ENCODE results near the gene KAT5. TPM values are rescaled to one million over a fixed set of nuclear protein-coding genes. Genes with fewer than 3 reads are reported as not detected.
"Not testable (repeated sequence)": the region's sequence is repeated elsewhere in the genome, so short reads cannot be mapped to it uniquely, and the experiment has no call there.

The KAT5 gene
- 35.5 and 37.7 TPM in 2 replicates for total RNA-seq

DNA sequence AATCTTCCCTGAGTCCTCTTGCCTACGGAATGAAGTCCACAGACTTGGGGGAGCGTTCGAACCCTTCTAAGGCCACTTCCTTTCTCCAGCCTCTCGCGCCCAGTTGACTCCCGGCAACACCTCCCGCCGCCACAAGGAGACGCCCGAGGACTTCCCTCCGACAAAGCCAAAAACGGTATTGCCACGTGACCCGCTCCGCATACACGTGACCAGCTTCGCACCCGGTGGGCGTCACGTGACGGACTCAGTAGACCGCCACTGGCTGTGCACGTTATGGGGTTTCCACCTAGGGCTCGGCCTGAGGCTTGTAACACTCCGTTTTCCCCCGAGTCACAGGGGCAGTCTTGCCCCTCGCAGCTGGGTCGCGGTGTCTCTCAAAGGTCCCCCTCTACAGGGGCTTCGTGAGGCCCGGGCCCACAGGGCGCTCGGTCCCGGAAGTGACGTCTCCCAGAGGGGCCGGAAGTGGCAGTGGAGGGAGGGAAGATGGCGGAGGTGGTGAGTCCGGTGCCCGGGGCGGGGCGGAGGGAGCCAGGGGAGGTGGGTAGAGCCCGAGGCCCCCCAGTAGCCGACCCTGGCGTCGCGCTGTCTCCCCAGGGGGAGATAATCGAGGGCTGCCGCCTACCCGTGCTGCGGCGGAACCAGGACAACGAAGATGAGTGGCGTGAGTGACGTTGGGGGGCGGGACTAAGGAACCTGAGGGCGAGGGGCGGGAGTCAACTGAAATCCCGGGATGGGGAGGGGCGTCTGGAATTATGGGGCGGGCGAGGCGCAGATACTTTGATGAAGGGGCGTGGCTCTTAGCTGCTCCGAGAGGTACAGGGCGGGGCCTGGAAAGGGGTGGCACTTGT is at the start of gene KAT5:
Gene KAT5, plus strand, starts transcription at position 468 of the 848 bp plus-strand sequence. Its CDS starts 16 bp downstream, at position 484.
- DNase-seq (ENCODE audit: low read depth, low spot score), result peak; percentile 95

DNA sequence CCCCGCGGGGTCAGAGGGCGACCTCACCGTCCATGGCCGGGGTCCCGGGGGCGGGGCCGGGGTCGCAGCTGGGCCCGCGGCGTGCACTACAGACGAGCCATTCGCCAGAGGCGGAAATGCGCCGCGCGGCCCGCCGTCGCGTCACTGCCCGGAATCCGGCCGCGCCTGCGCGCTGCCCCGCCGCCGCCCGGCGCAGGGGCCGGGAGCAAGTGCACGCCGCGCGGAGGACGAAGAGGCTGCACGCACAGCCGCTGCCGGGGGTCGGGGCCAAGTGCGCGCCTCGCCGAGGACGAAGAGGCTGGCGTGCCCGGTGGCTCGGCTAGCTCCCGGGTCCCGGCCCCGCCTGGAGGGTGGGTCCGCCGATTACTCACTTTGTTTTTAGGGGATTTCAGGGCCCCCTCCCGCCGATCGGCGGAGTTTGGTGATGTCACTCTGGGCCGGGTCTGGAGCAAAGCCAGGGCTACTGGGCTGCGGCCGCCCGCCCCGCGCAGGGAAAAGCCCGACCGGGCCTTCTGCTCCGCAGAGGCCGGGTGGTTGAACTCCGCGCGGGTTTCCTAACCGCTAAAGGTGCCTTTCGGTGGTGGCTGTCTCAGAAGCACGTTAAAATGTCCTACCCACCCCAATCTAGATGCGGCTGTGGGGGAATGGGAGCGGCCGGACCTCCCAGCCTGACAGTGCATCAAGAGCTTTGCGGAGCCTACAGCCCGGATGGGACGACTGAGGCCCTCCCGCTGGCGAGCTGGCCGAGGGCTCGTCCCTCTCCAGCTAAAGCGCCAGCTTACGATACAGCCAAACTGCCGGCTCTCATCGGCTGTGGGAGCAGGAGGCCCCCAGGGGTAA is 49.0 kb upstream of the KAT5 start, which contains the start of gene RELA:
Gene RELA, minus strand, starts transcription at position 118 of the 840 bp plus-strand sequence. Its CDS starts 84 bp downstream, at position 34.
- DNase-seq (ENCODE audit: low read depth, low spot score), result peak; percentile 71

DNA sequence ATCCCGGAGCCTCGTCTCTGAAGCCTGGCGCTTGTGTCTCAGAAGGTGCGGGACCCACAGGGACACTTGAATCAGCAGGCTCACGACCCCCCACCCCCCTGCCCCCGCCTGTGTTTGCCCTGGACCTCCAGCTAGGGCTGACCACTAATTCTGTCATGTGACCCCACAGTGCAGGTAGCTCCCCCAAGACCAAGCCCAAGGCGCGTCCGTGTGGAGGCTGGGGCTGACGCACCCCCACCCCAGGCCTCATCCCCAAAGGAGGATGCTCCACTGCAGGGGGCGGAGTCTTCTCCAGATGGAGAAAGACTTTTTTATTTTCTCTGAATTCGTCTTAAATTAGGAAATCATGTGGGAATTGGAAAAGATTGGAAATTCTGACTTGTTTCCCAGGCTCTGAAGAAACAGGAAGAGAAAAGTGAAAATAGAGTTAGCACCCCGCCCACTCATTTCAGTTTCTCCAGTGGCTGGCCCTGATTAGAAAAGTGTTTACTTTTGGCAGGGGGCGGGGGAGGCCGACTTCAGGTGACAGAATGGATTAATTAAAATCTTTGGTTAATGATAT is 48.3 kb upstream of the KAT5 start:
- DNase-seq (ENCODE audit: low read depth, low spot score), result no peak

DNA sequence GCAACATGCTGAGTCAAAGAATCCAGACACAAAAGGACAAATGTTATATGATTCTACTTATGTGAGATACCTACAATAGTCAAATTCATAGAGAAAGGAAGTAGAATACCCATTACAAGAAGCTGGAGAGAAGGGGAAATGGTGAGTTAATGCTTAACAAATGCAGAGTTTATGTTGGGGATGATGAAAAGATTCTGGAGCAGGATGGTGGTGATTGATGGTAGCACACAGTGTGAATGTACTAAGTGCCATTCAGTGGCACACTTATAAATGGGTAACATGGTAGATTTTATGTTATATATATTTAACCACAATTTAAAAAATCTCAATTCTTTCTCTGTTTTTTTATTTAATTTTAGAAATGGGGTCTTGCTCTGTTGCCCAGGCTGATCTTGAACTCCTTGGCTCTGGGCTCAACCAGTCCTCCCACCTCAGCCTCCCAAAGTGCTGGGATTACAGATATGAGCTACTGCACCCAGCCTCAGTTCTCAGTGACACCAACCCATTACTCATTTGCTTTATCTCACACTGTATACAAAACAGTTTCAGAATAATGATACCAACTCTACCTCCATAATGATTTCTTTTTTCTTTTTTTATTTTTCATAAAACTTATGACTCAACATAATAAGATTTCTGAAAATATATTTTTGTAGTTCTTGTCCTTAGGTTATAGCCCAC is 39.7 kb upstream of the KAT5 start:
- no peak for DNase-seq (ENCODE audit: low read depth, low spot score)

DNA sequence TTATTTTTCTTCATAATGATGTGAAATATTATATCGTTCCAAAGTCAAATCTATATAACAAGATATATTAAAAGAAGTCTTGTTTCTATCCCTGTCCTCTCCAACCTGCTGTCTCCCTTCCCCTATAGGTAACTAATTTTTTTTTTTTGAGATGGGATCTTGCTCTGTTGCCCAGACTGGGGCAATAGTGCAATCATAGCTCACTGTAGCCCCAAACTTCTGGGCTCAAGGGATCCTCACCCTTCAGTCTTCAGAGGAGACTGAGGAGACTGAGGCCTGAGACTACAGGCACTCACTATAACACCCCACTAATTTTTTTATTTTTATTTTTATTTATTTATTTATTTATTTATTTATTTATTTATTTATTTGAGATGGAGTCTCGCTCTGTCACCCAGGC is 39.1 kb upstream of the KAT5 start:
- no peak for DNase-seq (ENCODE audit: low read depth, low spot score)

DNA sequence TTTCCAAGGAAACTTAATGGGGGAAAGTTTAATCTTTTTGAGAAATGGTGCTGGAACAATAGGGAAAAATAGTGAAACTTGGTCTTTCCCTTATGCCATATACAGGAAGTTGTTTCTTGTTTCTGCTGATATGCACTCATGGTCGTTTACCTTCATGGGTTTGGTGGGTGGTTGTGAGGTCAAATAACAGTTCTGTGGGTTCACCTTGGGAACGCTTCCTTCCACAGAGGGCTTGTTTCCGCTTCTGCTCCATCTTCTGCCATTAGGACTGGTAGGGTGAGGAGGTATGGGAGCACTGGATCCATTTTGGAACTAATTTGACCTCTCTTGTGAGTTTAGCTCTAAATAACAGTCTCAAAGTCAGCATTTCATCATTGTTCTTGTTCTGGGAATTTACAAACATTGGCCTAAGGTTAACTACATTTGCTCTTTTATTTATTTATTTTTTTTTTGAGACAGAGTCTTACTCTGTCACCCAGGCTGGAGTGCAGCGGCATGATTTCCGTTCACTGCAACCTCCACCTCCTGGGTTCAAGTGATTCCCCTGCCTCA is 31.8 kb upstream of the KAT5 start:
- DNase-seq (ENCODE audit: low read depth, low spot score), result no peak

DNA sequence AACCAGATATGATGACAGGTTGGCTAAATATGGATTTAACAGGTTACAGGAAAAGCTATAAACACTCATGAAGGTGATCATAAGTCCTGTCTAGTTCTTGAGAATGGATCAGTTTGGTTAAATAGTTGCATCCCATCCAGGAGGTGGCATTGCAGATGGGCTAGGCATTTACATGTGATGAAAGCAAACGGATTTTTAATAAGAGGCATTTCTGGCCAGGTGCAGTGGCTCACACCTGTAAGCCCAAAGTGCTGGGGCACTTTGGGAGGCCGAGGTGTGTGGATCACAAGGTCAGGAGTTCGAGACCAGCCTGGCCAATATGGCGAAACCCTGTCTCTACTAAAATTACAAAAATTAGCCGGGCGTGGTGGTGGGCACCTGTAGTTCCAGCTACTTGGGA is 28.6 kb upstream of the KAT5 start:
- not testable (repeated sequence) for DNase-seq (ENCODE audit: low read depth, low spot score)

DNA sequence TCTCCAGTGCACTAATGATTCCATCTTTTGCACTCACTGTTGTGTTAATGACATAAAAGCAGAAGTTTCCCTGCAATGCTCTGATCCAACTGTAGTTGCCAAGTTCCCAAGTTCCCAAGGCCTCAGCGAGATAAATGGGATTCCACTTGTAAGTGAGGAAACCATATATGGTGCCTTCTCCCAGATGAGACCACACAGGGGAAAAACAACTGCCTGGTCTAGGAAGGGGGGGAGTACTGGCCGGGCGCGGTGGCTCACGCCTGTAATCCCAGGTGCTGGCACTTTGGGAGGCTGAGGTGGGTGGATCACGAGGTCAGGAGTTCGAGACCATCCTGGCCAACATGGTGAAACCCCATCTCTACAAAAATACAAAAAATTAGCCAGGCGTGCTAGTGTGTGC is 26.1 kb upstream of the KAT5 start:
- no peak for DNase-seq (ENCODE audit: low read depth, low spot score)

DNA sequence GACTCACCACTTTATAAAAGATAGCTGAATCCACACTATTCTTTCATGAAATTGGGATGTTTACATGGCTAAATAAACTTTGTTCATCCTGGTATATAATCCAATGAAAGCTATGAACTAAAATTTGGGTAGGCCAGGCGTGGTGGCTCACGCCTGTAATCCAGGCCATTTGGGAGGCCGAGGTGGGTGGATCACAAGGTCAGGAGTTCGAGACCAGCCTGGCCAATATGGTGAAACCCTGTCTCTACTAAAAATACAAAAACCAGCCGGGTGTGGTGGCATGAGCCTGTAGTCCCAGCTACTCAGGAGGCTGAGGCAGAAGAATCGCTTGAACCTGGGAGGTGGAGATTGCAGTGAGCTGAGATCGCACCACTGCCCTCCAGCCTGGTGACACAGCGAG is 20.2 kb upstream of the KAT5 start:
- DNase-seq (ENCODE audit: low read depth, low spot score), result not testable (repeated sequence)

DNA sequence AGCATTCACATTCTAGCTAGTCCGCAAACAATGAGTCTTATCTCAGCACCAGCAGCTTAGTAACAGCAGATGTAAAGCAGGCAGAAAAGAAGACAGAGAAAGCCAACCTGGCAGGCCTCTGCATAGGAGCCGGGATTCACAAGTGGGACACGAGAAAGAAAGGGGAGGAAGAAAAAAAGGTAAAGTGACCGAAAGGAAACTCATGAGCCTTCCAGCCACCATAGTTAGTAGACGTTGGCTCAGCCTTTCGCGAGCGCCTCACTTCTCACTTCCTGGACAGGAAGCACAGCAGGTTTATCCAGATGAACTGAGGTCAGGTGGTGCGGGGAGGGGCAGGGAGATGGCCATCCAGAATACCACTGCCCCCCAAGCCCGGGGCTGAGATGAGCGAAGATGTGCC is 19.7 kb upstream of the KAT5 start:
- DNase-seq (ENCODE audit: low read depth, low spot score), result no peak

DNA sequence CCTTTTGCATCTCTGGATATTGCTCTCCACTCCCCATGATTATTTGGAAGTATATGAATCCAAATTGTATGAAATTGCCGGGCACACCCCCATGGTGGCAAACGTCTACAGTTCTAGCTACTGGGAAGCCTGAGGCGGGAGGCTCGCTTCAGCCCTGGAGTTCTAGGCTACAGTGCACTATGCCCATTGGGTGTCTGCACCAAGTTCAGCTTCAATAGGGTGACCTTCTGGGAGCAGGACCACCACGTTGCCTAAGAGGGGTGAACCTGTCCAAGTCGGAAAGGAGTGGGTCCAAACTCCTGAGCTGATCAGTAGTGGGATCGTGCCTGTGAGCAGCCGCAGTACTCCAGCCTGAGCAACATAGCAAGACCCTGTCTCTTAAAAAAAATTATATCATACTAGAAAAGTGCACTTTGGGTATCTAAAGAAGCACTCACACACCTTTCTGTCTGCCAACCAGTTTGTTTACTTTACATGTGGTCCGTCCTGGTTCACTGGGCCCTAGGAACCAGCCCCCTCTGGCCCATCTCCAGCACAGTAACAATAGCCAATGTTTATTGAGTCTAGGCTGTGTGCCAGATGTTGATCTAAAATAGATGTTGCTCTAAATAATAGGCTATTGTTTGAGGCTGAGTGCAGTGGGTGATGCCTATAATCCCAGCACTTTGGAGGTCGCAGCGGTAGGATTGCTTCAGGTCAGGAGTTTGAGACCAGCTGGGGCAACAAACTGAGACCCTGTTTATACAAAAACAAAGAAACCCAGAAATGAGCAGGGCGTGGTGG is 16.4 kb upstream of the KAT5 start:
- peak; percentile 67 for DNase-seq (ENCODE audit: low read depth, low spot score)

DNA sequence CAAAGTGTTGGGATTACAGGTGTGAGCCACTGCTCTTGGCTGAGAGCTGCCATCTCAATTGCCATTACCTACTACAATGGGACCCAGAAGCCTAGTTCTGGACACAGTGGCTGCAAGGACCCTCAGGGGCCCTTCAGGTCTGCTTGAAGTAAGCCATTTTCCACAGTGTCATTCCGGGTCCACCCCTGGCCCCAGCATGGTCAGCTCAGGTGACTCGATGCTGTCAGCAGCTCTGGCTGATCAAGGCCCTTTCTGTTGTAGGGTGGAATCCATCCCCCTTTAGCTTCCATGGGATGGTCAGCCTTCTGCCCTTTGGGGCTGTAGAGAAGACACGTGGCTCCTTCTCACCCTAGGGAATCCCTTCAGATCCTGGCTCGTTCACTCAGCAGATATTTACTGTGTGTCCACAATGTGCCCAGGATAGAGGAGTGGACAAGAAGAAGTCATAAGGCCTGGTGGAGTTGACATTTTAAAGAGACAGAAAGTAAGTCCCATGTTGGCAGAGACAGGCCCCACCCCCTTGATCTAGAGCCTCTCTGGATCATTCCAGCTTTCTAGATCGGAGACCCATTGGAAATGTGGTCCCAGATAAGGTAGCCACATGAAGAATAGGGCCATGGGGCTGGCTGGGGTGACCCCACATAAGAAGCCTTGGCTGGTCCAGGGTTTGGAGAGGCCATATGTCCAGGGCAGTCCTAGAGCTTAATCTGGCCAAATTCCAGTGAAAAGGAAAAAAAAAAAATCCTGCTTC is 15.1 kb upstream of the KAT5 start:
- no peak for DNase-seq (ENCODE audit: low read depth, low spot score)

DNA sequence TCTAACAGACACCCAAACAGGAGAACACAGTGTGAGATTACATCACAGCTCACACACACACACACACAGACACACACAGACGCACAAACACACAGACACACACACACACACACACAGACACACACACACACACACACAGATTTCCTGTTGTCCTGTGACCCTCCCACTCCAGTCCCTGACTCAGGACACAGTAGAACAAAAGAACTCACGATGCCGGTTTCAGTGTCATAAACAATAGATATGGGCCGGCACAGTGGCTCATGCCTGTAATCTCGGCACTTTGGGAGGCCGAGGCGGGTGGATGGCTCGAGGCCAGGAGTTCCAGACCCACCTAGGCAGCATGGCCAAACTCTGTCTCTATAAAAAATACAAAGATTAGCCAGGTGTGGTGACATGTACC is 13.8 kb upstream of the KAT5 start:
- peak; percentile 39 for DNase-seq (ENCODE audit: low read depth, low spot score)

DNA sequence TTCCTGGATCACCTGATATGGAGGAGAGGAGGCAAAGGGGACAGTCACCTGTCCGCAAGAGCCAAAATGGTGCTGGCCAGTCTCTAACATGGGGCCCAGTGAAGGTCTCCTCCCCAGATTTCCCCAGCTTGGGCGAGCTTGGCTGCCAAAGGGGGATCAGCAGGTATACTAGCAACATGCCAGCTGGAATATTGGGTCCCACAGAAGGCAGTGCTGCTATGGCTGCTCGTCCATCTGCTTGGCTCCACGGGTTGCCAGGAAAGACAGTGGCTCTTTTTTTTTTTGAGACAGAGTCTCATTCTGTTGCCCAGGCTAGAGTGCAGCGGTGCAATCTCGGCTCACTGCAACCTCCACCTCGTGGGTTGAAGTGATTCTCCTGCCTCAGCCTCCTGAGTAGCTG is 12.7 kb upstream of the KAT5 start:
- no peak for DNase-seq (ENCODE audit: low read depth, low spot score)

DNA sequence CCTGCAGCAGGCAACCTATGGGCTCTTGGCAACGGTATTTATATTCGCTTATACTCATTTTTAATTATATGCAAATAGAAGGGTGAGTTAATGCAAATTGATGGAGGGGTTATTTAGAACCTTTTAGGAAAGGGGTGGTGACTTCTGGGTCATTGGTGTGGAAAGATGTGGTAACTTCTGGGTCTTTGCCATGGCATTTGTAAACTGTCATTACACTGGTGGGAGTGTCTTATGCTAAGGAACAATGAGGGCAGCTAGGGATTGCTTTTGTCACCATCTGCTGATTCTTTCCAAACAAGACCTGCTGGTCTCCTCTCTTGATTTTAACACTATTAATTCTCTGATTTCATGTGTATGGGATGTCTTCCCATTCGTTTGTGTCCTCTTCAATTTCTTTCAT is 11.7 kb upstream of the KAT5 start:
- DNase-seq (ENCODE audit: low read depth, low spot score), result no peak

DNA sequence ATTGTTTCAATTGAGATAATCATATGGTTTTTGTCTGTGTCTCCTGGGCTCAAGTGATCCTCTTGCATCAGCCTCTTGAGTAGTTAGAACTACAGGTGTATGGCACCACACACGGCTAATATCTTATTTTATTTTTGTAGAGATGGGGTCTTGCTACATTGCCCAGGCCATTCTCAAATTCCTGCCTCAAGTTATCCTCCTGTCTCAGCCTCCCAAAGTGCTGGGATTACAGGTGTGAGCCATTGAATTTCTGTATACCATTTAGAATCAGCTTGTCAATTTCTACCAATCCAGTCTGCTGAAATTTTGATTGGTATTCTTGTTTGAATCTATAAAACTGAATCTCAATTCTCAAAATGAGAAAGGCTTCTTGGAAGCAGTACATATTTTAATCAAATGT is 10.4 kb upstream of the KAT5 start:
- DNase-seq (ENCODE audit: low read depth, low spot score), result no peak

DNA sequence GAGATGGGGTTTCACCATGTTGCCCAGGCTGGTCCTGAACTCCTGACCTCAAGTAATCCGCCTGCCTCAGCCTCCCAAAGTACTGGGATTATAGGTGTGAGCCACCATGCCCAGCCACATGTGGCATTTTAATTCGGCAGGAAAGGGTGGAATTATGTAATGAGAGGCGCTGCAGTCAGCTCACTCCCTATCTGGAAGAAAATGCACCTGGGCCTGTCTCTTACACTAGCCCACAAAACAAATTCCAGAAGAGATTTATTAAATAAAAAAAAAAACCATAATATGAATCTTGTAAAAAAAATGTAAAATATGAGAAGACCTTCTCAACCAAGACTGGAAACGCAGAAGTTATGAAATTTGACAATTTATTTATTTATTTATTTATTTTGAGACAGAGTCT is 8.2 kb upstream of the KAT5 start:
- no peak for DNase-seq (ENCODE audit: low read depth, low spot score)

DNA sequence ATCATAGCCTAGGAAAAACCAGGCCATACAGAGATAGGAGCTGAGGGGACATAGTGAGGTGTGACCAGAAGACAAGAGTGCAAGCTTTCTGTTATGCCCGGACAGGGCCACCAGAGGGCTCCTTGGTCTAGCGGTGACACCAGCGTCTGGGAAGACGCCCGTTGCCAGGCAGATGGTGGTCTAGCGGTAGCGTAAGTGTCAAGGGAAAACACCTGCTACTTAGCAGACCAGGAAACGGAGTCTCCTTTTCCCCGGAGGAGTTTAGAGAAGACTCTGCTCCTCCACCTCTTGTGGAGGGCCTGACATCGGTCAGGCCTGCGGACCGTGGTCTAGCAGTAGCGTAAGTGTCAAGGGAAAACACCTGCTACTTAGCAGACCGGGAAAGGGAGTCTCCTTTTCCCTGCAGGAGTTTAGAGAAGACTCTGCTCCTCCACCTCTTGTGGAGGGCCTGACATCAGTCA is 5.7 kb upstream of the KAT5 start:
- DNase-seq (ENCODE audit: low read depth, low spot score), result not testable (repeated sequence)

DNA sequence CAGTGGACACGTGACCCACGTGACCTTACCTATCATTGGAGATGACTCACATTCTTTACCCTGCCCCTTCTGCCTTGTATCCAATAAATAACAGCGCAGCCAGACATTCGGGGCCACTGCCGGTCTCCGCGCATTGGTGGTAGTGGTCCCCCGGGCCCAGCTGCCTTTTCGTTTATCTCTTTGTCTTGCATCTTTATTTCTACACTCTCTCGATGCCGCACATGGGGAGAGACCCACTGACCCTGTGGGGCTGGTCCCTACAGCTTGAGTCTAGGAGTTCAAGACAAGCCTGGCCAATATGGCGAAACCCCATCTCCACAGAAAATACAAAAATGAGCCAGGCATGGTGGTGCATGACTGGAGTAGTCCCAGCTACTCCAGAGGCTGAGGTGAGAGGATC is 5.0 kb upstream of the KAT5 start:
- not testable (repeated sequence) for DNase-seq (ENCODE audit: low read depth, low spot score)

DNA sequence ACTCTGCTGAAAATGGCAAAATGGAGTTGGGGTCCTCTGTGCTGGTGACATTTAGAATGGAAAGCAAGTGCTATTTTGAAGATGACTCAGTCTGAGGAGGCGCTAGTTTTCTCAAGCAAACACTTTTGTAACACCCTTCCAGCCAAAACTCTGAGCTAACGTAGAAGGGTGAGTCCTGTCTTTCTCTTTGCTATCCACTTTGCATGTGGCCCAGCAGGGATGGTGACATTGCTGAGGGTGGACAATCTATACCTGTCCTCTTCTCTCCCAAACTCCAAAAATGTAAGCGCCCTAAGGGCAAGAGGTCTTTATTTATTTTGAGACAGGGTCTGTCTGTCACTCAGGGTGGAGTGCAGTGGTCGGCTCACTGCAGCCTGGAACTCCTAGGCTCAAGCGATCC is 3.6 kb upstream of the KAT5 start:
- DNase-seq (ENCODE audit: low read depth, low spot score), result no peak

All from pulmonary artery endothelial cell (primary cell).